Activated CD8-positive, alpha-beta memory T cell treated with anti-CD3 and anti-CD28 coated beads for 4 hours (primary cell): ENCODE results near the gene RPS15A.

Source experiments
- DNase-seq, 2 donors: peaks; one replicate each; pipeline ENCODE4 v3.0.0-alpha.2; 2020; ENCODE audit warnings: low read depth in 2 of 2

RPS15A gene

GRCh38 chr16:18789850-18790706 is at the start of gene RPS15A:
Gene RPS15A, minus strand, starts transcription at chr16:18790334. Its CDS starts 1,221 bp downstream, at chr16:18789113.
- peak; percentile 79 to 87 for DNase-seq

GRCh38 chr16:18839555-18839954 is 49.4 kb upstream of the RPS15A start:
- no peak for DNase-seq

GRCh38 chr16:18836702-18837101 is 46.6 kb upstream of the RPS15A start:
- DNase-seq = no peak

- no peak for DNase-seq
Measured at GRCh38 chr16:18834864-18835263, 44.7 kb upstream of the RPS15A start.

- DNase-seq = no peak
Measured at GRCh38 chr16:18833707-18834505, 43.8 kb upstream of the RPS15A start.

GRCh38 chr16:18832613-18833012 is 42.5 kb upstream of the RPS15A start:
- DNase-seq = no peak

GRCh38 chr16:18832006-18832405 is 41.9 kb upstream of the RPS15A start:
- no peak for DNase-seq

GRCh38 chr16:18829251-18829650 is 39.1 kb upstream of the RPS15A start:
- no peak for DNase-seq

GRCh38 chr16:18827890-18828289 is 37.8 kb upstream of the RPS15A start:
- no peak for DNase-seq

GRCh38 chr16:18816286-18816685 is 26.2 kb upstream of the RPS15A start:
- DNase-seq = no peak

GRCh38 chr16:18811925-18812324 is 21.8 kb upstream of the RPS15A start:
- no peak for DNase-seq

- DNase-seq = no peak
Measured at GRCh38 chr16:18809165-18809564, 19.0 kb upstream of the RPS15A start.

GRCh38 chr16:18805257-18805773 is 15.2 kb upstream of the RPS15A start:
- DNase-seq = no peak

- no peak for DNase-seq
Measured at GRCh38 chr16:18804540-18804939, 14.4 kb upstream of the RPS15A start.

- DNase-seq = no peak
Measured at GRCh38 chr16:18803569-18804462, 13.7 kb upstream of the RPS15A start.

- no peak for DNase-seq
Measured at GRCh38 chr16:18802767-18803343, 12.7 kb upstream of the RPS15A start.

- DNase-seq = peak; percentile 96 to 98
Measured at GRCh38 chr16:18801145-18801972, 11.2 kb upstream of the RPS15A start, which contains the start of gene ARL6IP1. Gene ARL6IP1, minus strand, starts transcription at chr16:18801549. Its CDS starts 83 bp downstream, at chr16:18801466.

- DNase-seq = no peak
Measured at GRCh38 chr16:18800775-18801144, 10.6 kb upstream of the RPS15A start.

GRCh38 chr16:18800293-18800692 is 10.2 kb upstream of the RPS15A start:
- no peak for DNase-seq

GRCh38 chr16:18799500-18799899 is 9.4 kb upstream of the RPS15A start:
- no peak for DNase-seq
